Endothelial cell (in vitro differentiated cells): ENCODE results near the gene MYH11. TPM values are rescaled to one million over a fixed set of nuclear protein-coding genes. Genes with fewer than 3 reads are reported as not detected.

Experiments
- DNase-seq: peaks from one replicate; pipeline ENCODE4 v3.0.0; 2021; ENCODE audit warnings: low spot score
- H3K27ac Mint-ChIP-seq: one replicate; pipeline ENCODE4 v1.8.0; 2021; ENCODE audit warnings: mixed read lengths, inconsistent platforms; ENCODE audit not compliant: unreplicated experiment
- H3K27me3 Mint-ChIP-seq: one replicate; pipeline ENCODE4 v1.8.0; 2021; ENCODE audit warnings: mild to moderate bottlenecking, moderate library complexity, mixed read lengths, inconsistent platforms; ENCODE audit not compliant: unreplicated experiment
- H3K36me3 Mint-ChIP-seq: one replicate; pipeline ENCODE4 v1.8.0; 2021; ENCODE audit warnings: mild to moderate bottlenecking, low read depth, mixed read lengths, inconsistent platforms; ENCODE audit not compliant: unreplicated experiment
- H3K4me1 Mint-ChIP-seq: one replicate; pipeline ENCODE4 v1.8.0; 2021; ENCODE audit warnings: mild to moderate bottlenecking, mixed read lengths, inconsistent platforms; ENCODE audit not compliant: unreplicated experiment
- H3K4me3 Mint-ChIP-seq: one replicate; pipeline ENCODE4 v1.8.0; 2021; ENCODE audit warnings: mild to moderate bottlenecking, mixed read lengths, inconsistent platforms; ENCODE audit not compliant: unreplicated experiment
- H3K9me3 Mint-ChIP-seq: one replicate; pipeline ENCODE4 v1.8.0; 2021; ENCODE audit warnings: mixed read lengths, inconsistent platforms; ENCODE audit not compliant: unreplicated experiment
- total RNA-seq: library from RNA; stranded (reverse); fragmentation: NEBNext Ultra II Directional; extraction: Animal tissue kit (Norgen Biotek cat#: 25700); gene quantifications from one replicate; pipeline ENCODE4 v1.2.1, GENCODE V29; 2021; ENCODE audit not compliant: unreplicated experiment
- TF ChIP-seq, protein P1 (sequence below): fragments of 200-600 bp; sonication (generic); IDR thresholded peaks from one replicate; pipeline ENCODE4 v1.5.0; 2021; ENCODE audit warnings: antibody characterized with exemption; ENCODE audit not compliant: unreplicated experiment

MYH11 gene
- total RNA-seq, 1 donor from 2014 or later: 0.51 TPM

DNA sequence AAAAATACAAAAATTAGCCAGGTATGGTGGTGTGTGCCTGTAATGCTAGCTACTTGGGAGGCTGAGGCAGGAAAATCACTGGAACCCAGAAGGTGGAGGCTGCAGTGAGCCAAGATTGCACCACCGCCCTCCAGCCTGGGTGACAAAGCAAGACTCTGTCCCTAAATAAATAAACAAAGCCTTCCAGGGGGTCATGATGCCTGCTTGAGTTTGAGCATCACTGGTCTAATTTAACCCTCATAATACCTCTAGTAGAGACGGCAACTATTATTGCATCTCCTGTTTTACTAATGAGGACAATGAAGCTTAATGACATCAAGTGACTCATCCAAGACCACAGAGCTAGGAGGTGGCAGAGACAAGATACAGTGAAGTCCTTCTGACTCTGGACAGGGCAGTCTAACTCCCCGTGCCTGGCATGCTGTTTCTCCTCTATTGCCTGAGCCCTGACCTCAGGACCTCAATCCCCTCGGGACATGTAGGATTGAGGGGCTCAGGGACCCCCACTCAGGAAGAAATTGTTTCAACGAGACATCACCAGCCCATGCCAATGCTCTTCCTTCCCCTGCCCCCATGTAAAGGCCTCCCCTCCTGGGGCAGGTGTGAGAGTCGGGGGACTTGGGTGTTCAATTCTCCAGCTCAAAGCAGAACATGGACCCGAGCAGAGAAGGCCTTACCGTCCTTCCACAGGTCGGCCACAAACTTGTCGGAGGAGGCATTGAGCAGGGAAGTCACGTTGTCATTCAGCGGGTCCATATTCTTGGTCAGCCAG lies 103.9 kb downstream of the MYH11 start:
- H3K27ac Mint-ChIP-seq: no peak overlapping the region
- TF ChIP-seq, protein P1, sequence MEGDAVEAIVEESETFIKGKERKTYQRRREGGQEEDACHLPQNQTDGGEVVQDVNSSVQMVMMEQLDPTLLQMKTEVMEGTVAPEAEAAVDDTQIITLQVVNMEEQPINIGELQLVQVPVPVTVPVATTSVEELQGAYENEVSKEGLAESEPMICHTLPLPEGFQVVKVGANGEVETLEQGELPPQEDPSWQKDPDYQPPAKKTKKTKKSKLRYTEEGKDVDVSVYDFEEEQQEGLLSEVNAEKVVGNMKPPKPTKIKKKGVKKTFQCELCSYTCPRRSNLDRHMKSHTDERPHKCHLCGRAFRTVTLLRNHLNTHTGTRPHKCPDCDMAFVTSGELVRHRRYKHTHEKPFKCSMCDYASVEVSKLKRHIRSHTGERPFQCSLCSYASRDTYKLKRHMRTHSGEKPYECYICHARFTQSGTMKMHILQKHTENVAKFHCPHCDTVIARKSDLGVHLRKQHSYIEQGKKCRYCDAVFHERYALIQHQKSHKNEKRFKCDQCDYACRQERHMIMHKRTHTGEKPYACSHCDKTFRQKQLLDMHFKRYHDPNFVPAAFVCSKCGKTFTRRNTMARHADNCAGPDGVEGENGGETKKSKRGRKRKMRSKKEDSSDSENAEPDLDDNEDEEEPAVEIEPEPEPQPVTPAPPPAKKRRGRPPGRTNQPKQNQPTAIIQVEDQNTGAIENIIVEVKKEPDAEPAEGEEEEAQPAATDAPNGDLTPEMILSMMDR: no peak
- peaks cover 4% of the 10 kb centered on the region for H3K27me3 Mint-ChIP-seq
- no peaks in the 10 kb centered on the region for H3K36me3 Mint-ChIP-seq
- no peaks in the 10 kb centered on the region for H3K9me3 Mint-ChIP-seq
- DNase-seq: no peak
- H3K4me1 Mint-ChIP-seq: no peaks in the 10 kb centered on the region
- no peak overlapping the region for H3K4me3 Mint-ChIP-seq

DNA sequence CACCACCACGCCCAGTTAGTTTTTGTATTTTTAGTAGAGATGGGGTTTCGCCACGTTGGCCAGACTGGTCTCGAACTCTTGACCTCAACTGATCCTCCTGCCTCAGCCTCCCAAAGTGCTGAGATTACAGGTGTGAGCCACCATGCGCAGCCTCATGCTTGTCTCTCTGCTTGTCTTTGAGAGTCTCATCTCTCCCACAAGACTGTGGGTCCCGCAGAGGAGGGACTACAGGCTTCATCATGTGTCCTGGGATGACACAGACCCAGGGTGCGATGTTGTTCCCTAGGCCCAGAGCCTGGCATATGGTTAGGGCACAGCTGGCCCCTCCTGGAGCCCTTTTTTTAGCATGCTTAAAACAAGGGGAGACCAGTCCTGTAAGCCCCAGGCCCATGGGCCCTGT lies 104.9 kb downstream of the MYH11 start:
- Mint-ChIP-seq H3K27me3 (peaks cover 4% of the 10 kb centered on the region), H3K36me3 (no peaks in the 10 kb centered on the region), H3K4me3 (no peak overlapping the region), H3K27ac (no peak overlapping the region), H3K9me3 (no peaks in the 10 kb centered on the region), H3K4me1 (no peaks in the 10 kb centered on the region)
- no peak for DNase-seq
- TF ChIP-seq, protein P1: no peak

DNA sequence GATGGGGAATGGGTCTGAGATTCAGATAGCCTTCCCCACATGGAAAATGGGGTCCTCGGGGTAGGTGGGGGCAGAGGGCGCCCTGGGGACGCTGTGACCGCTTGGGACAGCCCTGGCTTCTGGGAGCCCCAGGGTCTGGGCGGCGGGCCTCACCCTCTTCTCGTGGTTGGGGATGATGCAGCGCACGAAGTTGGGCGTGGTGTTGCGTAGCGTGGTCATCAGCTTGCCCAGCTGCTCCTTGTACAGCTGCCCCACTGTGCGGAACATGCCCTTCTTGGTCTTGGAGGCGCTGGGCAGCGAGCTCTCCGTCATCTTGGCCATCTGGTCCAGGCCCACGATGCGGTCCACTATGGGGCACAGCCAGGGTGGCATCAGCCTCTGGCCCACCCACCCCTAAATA lies 106.8 kb downstream of the MYH11 start:
- Mint-ChIP-seq H3K27me3 (peaks cover 7% of the 10 kb centered on the region), H3K36me3 (no peaks in the 10 kb centered on the region), H3K4me3 (no peak overlapping the region)

DNA sequence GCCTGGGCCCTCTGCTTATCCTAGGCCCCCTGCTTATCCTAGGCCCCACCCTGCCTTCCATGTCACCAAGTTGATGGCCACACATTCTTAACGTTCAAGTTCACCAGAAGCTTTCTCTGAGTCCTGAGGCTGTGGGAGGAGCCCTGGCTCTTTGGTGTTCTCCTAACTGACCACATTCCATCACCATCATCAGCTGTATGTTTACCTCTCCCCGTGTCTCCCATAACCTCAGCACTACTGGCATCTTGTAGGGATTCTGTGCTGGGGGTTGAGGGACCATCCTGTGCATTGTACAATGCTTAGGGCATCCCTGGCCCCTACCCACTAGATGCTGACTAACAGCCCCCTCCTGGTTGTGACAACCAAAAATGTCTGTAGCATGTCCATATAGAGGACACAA lies 107.5 kb downstream of the MYH11 start:
- no peak for DNase-seq
- H3K27me3 Mint-ChIP-seq: peaks cover 7% of the 10 kb centered on the region
- no peak overlapping the region for H3K4me3 Mint-ChIP-seq
- no peak overlapping the region for H3K27ac Mint-ChIP-seq
- H3K9me3 Mint-ChIP-seq: no peaks in the 10 kb centered on the region
- H3K4me1 Mint-ChIP-seq: no peaks in the 10 kb centered on the region
- H3K36me3 Mint-ChIP-seq: no peaks in the 10 kb centered on the region
- TF ChIP-seq, protein P1: no peak

More for the DNA sequence above, 106.8 kb downstream of the MYH11 start:
- no peak for DNase-seq
- Mint-ChIP-seq H3K27ac (no peak overlapping the region), H3K9me3 (no peaks in the 10 kb centered on the region), H3K4me1 (no peaks in the 10 kb centered on the region)
- TF ChIP-seq, protein P1: no peak

DNA sequence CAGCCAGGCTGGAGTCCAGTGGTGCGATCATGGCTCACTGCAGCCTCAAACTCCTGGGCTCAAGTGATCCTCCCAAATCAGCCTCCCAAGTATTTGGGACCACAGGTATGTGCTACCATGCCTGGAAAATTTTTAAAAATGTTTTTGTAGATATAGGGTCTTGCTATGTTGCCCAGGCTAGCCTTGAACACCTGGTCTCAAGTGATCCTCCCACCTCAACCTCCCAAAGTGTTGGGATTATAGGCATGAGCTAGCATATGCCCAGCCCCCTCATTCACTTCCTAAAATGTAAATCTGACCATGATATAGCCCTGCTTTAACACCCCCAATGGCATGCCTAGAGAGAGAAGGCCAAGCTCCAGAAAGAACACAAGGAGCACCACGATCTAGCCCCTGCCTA lies 108.2 kb downstream of the MYH11 start:
- H3K4me1 Mint-ChIP-seq: no peaks in the 10 kb centered on the region
- no peak overlapping the region for H3K27ac Mint-ChIP-seq
- H3K4me3 Mint-ChIP-seq: no peak overlapping the region
- TF ChIP-seq, protein P1: no peak
- DNase-seq: no peak
- no peaks in the 10 kb centered on the region for H3K36me3 Mint-ChIP-seq
- peaks cover 7% of the 10 kb centered on the region for H3K27me3 Mint-ChIP-seq
- no peaks in the 10 kb centered on the region for H3K9me3 Mint-ChIP-seq
